Activated CD4-positive, alpha-beta T cell treated with anti-CD3 and anti-CD28 coated beads, Interleukin-2, amount 10 ng/mL, durations not matched to agents 7 days and 5 days (primary cell): ENCODE results near the gene TIPRL. TPM values are rescaled to one million over a fixed set of nuclear protein-coding genes. Genes with fewer than 3 reads are reported as not detected.
"Not testable (repeated sequence)": the region's sequence is repeated elsewhere in the genome, so short reads cannot be mapped to it uniquely, and the experiment has no call there.

Experiments
- CTCF ChIA-PET: fragments of 350-600 bp; sonication (Branson Sonifier 250); formaldehyde crosslinking; loops from one replicate; lab custom pipeline; 2021; ENCODE audit warnings: antibody characterized with exemption; lab: Charles Lee
- POLR2A ChIA-PET: fragments of 350-600 bp; sonication (Branson Sonifier 250); formaldehyde crosslinking; loops from one replicate; lab custom pipeline; 2021; ENCODE audit warnings: antibody characterized with exemption; lab: Charles Lee
- DNase-seq: peaks from one replicate; pipeline ENCODE4 v3.0.0-alpha.2; 2020
- H3K27ac Mint-ChIP-seq: one replicate; pipeline ENCODE4 v1.8.0; 2021; ENCODE audit warnings: mild to moderate bottlenecking, moderate library complexity, mixed read lengths
- H3K27me3 Mint-ChIP-seq: one replicate; pipeline ENCODE4 v1.8.0; 2021; ENCODE audit warnings: mixed read lengths
- H3K36me3 Mint-ChIP-seq: one replicate; pipeline ENCODE4 v1.8.0; 2021; ENCODE audit warnings: low read depth, mixed read lengths
- H3K4me1 Mint-ChIP-seq: one replicate; pipeline ENCODE4 v1.8.0; 2021; ENCODE audit warnings: mixed read lengths
- H3K4me3 Mint-ChIP-seq: one replicate; pipeline ENCODE4 v1.8.0; 2021; ENCODE audit warnings: mild to moderate bottlenecking, moderate library complexity, mixed read lengths
- H3K9me3 Mint-ChIP-seq: one replicate; pipeline ENCODE4 v1.8.0; 2021; ENCODE audit warnings: mixed read lengths
- total RNA-seq, 2 experiments: library from RNA; stranded (reverse); gene quantifications; one replicate each; pipeline ENCODE4 v1.2.3, GENCODE V29; 2021

Gene TIPRL
- total RNA-seq, 2 experiments from 2014 or later: 44.4 to 50.3 TPM

- H3K27ac Mint-ChIP-seq: no peak overlapping the region
- peaks cover 3% of the 10 kb centered on the region for H3K4me1 Mint-ChIP-seq
- no peaks in the 10 kb centered on the region for H3K27me3 Mint-ChIP-seq
- DNase-seq: no peak
- no peaks in the 10 kb centered on the region for H3K9me3 Mint-ChIP-seq
- ChIA-PET POLR2A (no interaction called here), CTCF (interaction anchor here (0.6 kb wide), 1 partner anchor 182 kb away, joined by 7 read pairs; no protein-coding TSS in a partner anchor)
- H3K36me3 Mint-ChIP-seq: peaks cover 54% of the 10 kb centered on the region
- H3K4me3 Mint-ChIP-seq: no peak overlapping the region
Observed at GRCh38 chr1:168195199-168196135, 16.7 kb downstream of the TIPRL start.

- H3K9me3 Mint-ChIP-seq: no peaks in the 10 kb centered on the region
- no peaks in the 10 kb centered on the region for H3K27me3 Mint-ChIP-seq
- peaks cover 63% of the 10 kb centered on the region for H3K36me3 Mint-ChIP-seq
- no peak overlapping the region for H3K27ac Mint-ChIP-seq
- H3K4me3 Mint-ChIP-seq: no peak overlapping the region
- no peak for DNase-seq
- POLR2A ChIA-PET: no interaction called here
- peaks cover 3% of the 10 kb centered on the region for H3K4me1 Mint-ChIP-seq
- CTCF ChIA-PET: interaction anchor here (0.9 to 1.2 kb wide), 3 partner anchors 11 to 36 kb away, joined by 3 to 4 read pairs (median 3); no protein-coding TSS in a partner anchor
Observed at GRCh38 chr1:168199056-168199455, 20.3 kb downstream of the TIPRL start.

- Mint-ChIP-seq H3K4me3 (no peak overlapping the region), H3K27ac (no peak overlapping the region), H3K4me1 (no peaks in the 10 kb centered on the region), H3K36me3 (peaks cover 56% of the 10 kb centered on the region), H3K27me3 (no peaks in the 10 kb centered on the region), H3K9me3 (peaks cover 2% of the 10 kb centered on the region)
- no peak for DNase-seq
- CTCF ChIA-PET: no interaction called here
- POLR2A ChIA-PET: no interaction called here
Observed at GRCh38 chr1:168202941-168203654, 24.3 kb downstream of the TIPRL start.

- DNase-seq: no peak
- peaks cover 37% of the 10 kb centered on the region for H3K36me3 Mint-ChIP-seq
- CTCF ChIA-PET: interaction anchor here (0.6 to 1.4 kb wide), 5 partner anchors 12 to 142 kb away, joined by 3 to 4 read pairs (median 3); no protein-coding TSS in a partner anchor
- no peaks in the 10 kb centered on the region for H3K4me1 Mint-ChIP-seq
- H3K4me3 Mint-ChIP-seq: no peak overlapping the region
- no peak overlapping the region for H3K27ac Mint-ChIP-seq
- H3K9me3 Mint-ChIP-seq: peaks cover 13% of the 10 kb centered on the region
- POLR2A ChIA-PET: no interaction called here
- no peaks in the 10 kb centered on the region for H3K27me3 Mint-ChIP-seq
Observed at GRCh38 chr1:168206111-168206510, 27.3 kb downstream of the TIPRL start.

- H3K27ac Mint-ChIP-seq, H3K4me3 Mint-ChIP-seq, H3K4me1 Mint-ChIP-seq, DNase-seq, CTCF ChIA-PET, H3K27me3 Mint-ChIP-seq, POLR2A ChIA-PET: not testable (repeated sequence)
- H3K36me3 Mint-ChIP-seq: peaks cover 25% of the 10 kb centered on the region
- peaks cover 17% of the 10 kb centered on the region for H3K9me3 Mint-ChIP-seq
Observed at GRCh38 chr1:168207673-168208072, 28.9 kb downstream of the TIPRL start.

GRCh38 chr1:168210312-168210711, 31.6 kb downstream of the TIPRL start:
- H3K36me3 Mint-ChIP-seq: peaks cover 9% of the 10 kb centered on the region
- H3K27me3 Mint-ChIP-seq: no peaks in the 10 kb centered on the region
- H3K27ac Mint-ChIP-seq: no peak overlapping the region
- peaks cover 2% of the 10 kb centered on the region for H3K4me1 Mint-ChIP-seq
- no peak overlapping the region for H3K4me3 Mint-ChIP-seq
- POLR2A ChIA-PET: no interaction called here
- no peak for DNase-seq
- CTCF ChIA-PET: no interaction called here
- H3K9me3 Mint-ChIP-seq: peaks cover 16% of the 10 kb centered on the region

- Mint-ChIP-seq H3K4me3 (no peak overlapping the region), H3K27ac (no peak overlapping the region), H3K27me3 (peaks cover 2% of the 10 kb centered on the region), H3K36me3 (no peaks in the 10 kb centered on the region), H3K9me3 (peaks cover 16% of the 10 kb centered on the region), H3K4me1 (peaks cover 2% of the 10 kb centered on the region)
- ChIA-PET POLR2A (no interaction called here), CTCF (no interaction called here)
- no peak for DNase-seq
Observed at GRCh38 chr1:168213349-168213748, 34.6 kb downstream of the TIPRL start.

- Mint-ChIP-seq H3K36me3 (no peaks in the 10 kb centered on the region), H3K4me3 (no peak overlapping the region), H3K4me1 (peaks cover 2% of the 10 kb centered on the region), H3K27me3 (peaks cover 2% of the 10 kb centered on the region), H3K9me3 (peaks cover 4% of the 10 kb centered on the region), H3K27ac (no peak overlapping the region)
- CTCF ChIA-PET: no interaction called here
- no peak for DNase-seq
- POLR2A ChIA-PET: no interaction called here
Observed at GRCh38 chr1:168216171-168216570, 37.4 kb downstream of the TIPRL start.

- H3K27me3 Mint-ChIP-seq: peaks cover 2% of the 10 kb centered on the region
Observed at GRCh38 chr1:168217664-168218063, 38.9 kb downstream of the TIPRL start.

GRCh38 chr1:168218658-168219057, 39.9 kb downstream of the TIPRL start:
- POLR2A ChIA-PET: no interaction called here
- Mint-ChIP-seq H3K9me3 (no peaks in the 10 kb centered on the region), H3K4me1 (peaks cover 2% of the 10 kb centered on the region), H3K36me3 (no peaks in the 10 kb centered on the region), H3K4me3 (no peak overlapping the region), H3K27me3 (peaks cover 5% of the 10 kb centered on the region), H3K27ac (no peak overlapping the region)
- CTCF ChIA-PET: interaction anchor here (1.1 to 1.3 kb wide), 2 partner anchors 17 to 28 kb away, joined by 3 to 4 read pairs; no protein-coding TSS in a partner anchor
- no peak for DNase-seq

More at GRCh38 chr1:168217664-168218063, 38.9 kb downstream of the TIPRL start:
- Mint-ChIP-seq H3K4me3 (no peak overlapping the region), H3K4me1 (no peaks in the 10 kb centered on the region), H3K36me3 (no peaks in the 10 kb centered on the region), H3K9me3 (no peaks in the 10 kb centered on the region), H3K27ac (no peak overlapping the region)
- ChIA-PET CTCF (interaction anchor here (0.7 to 1.6 kb wide), 2 partner anchors 11 to 43 kb away, joined by 3 to 4 read pairs; no protein-coding TSS in a partner anchor), POLR2A (no interaction called here)
- DNase-seq: no peak

GRCh38 chr1:168220470-168220871, 41.7 kb downstream of the TIPRL start:
- H3K4me1 Mint-ChIP-seq: peaks cover 14% of the 10 kb centered on the region
- H3K27ac Mint-ChIP-seq: no peak overlapping the region
- no peak overlapping the region for H3K4me3 Mint-ChIP-seq
- ChIA-PET CTCF (interaction anchor here (0.6 kb wide), 1 partner anchor 19 kb away, joined by 3 read pairs; no protein-coding TSS in a partner anchor), POLR2A (no interaction called here)
- no peaks in the 10 kb centered on the region for H3K9me3 Mint-ChIP-seq
- peaks cover 5% of the 10 kb centered on the region for H3K27me3 Mint-ChIP-seq
- no peak for DNase-seq
- no peaks in the 10 kb centered on the region for H3K36me3 Mint-ChIP-seq

- DNase-seq: no peak
- Mint-ChIP-seq H3K27me3 (peaks cover 5% of the 10 kb centered on the region), H3K36me3 (no peaks in the 10 kb centered on the region), H3K9me3 (no peaks in the 10 kb centered on the region), H3K4me1 (peaks cover 15% of the 10 kb centered on the region), H3K4me3 (no peak overlapping the region), H3K27ac (no peak overlapping the region)
- ChIA-PET CTCF (interaction anchor here (1.5 kb wide), 1 partner anchor 12 kb away, joined by 4 read pairs; no protein-coding TSS in a partner anchor), POLR2A (no interaction called here)
Observed at GRCh38 chr1:168221275-168221674, 42.5 kb downstream of the TIPRL start.
